Stimulated activated CD8-positive, alpha-beta memory T cell treated with anti-CD3 and anti-CD28 coated beads, Interleukin-7, amount 100 ng/mL, for 4 hours (primary cell): Measurements from ENCODE around the gene NFYC.
"Not testable (repeated sequence)": the region's sequence is repeated elsewhere in the genome, so short reads cannot be mapped to it uniquely, and the experiment has no call there.

Experiments used
- DNase-seq, 2 donors: peaks; one replicate each; pipeline ENCODE4 v3.0.0-alpha.2; 2020; ENCODE audit warnings: low read depth in 2 of 2

NFYC gene

DNA sequence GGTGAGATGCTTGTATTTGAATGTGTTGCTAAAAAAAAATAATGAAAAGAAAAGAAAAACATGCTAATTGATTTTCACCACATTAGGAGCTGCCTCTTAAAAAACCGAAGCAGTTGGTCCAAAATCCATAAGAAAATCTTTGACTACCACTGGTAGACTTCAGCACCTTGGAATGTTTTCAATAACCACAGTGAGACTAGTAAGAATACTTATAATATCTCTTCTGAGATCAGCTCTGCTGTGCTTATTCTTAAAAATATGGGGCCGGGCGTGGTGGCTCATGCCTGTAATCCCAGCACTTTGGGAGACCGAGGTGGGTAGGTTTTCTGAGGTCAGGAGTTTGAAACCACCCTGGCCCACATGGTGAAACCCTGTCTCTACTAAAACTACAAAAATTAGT, 15.1 kb downstream of the NFYC start:
- no peak for DNase-seq

DNA sequence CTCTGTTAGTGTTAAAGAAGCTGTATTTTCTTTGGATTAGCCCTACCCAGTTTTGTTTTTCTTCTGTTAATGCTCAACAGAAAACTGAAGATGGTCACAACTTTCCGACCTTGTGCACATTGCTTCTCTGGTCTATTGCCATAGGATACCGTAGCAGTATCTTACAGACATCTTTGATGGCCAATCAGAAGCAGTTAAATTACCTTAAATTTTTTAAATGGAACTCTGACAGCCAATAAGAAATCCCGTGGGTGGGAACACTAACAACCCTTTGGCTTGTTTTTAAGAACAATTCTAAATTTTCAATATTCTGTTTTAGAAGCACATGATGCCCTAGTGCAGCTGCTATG, 17.2 kb downstream of the NFYC start:
- no peak for DNase-seq

DNA sequence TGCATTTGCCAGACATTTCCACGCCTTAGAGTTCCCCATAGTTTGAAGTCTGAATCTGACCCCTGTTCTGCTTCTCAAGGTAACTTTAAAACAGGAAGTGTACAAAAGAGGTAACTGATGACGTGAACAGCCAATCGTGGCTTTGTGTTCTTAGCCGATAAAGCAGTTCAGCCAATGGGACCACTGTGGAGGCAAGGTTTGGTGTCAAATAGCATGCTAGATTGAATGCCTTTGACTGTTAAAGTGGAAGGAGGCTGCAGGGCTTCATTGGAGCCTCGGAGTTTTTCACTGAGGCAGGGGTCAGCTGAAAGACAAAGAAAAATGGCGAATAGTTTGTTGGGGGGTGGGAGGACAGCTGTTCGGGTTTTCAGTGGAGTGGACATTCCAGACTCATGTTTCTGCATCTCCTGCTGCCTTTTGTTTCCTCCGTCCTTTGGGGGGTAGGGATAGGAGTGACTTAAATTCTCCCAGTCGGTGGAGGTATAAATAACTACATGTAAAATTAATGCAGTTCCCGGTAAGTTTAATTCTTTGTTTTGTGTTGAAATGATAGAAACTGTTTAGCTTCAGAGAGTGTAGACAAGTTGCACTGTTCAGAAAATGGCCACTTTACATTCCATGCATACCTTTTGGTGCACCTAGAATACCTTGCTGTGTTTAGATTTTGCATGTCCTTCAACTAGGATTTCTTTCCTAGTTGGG, 17.7 kb downstream of the NFYC start:
- DNase-seq = peak; percentile 55 to 69

GRCh38 chr1:40709802-40710278, 18.3 kb downstream of the NFYC start:
- DNase-seq = no peak

DNA sequence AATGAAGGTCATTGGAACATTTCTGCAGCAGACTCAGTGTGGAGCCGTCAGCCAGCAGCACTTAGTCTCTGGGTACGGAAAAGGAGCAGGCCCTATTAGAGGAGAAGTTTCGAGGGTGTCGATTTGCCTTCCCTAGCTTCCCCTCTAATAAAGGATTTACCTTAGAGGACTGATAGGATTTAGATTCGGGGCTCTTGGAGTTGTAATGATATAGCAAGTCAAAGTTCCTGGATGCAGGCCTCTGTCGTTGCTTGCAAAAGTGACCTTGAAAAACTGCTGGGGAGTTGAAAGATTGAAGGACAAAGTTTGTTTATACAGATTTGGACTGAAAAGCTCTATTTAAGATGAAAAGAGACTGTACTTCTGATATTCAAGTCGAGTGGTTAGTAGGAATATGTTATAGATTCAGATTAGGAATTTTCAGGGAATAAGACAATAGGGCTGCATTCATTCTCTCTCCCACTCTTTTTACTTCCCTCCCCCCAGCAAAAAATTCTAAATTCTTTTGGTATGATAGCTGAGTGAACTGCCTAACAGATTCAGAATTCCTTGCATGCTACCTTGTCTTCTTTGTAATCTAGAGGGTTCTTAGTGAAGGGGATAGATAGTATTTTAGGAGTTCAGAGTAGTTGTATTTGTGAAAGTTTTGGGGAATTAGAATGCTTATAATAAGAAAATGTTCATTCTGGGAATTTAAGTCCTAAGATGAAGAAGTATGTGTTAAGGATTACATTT, 19.2 kb downstream of the NFYC start:
- DNase-seq = no peak

GRCh38 chr1:40711465-40712404, 20.2 kb downstream of the NFYC start:
- no peak for DNase-seq

DNA sequence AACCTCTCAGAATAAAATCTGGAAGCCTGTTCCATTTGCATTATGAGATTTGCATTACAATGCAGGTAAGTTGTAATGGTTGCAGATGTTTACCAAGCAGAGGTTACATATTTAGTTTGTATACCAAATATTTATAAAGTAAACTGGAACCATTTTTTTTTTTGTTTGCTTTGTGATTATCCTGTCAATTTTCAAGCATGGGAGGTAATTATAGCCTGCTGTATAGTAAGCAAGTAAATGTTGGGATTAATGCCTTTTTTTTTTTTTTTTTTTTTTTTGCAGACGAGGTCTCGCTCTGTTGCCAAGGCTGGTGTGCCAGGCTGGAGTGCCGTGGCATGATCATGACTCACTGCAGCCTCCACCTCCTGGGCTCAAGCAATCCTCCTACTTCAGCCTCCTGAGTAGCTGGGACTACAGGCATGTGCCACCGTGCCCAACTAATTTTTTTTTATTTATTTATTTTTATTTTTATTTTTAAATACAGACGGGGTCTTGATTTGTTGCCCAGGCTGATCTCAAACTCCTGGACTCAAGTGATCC, 21.0 kb downstream of the NFYC start:
- DNase-seq = no peak

- DNase-seq = no peak
Measured at GRCh38 chr1:40712997-40713396, 21.5 kb downstream of the NFYC start.

DNA sequence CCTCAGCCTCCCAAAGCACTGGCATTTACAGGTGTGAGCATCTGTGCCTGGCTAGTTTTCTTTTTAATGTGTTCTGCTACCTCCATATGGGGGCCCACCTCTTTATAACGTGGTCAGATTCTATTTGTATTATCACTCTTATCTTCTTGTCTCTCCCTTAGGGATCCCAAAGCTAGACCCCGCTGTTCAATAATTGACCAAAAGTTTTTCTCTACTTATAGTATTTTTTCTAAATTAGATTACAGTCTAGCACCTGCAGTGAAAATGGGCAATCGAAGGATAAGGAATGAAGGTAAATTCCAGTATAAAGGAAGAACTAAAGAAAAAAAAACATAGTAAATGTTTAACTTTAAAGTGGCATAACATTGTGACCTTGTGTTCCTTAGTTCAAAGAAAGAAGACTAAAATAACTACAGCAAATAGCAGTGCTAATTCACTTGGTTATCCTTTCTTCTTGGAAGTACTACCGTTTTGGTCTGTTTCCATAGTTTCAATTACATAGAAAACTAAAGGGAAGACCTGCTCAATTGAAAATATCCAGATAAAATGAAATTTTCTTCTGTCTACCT, 24.1 kb downstream of the NFYC start:
- no peak for DNase-seq

GRCh38 chr1:40717065-40717464, 25.6 kb downstream of the NFYC start:
- DNase-seq = no peak

DNA sequence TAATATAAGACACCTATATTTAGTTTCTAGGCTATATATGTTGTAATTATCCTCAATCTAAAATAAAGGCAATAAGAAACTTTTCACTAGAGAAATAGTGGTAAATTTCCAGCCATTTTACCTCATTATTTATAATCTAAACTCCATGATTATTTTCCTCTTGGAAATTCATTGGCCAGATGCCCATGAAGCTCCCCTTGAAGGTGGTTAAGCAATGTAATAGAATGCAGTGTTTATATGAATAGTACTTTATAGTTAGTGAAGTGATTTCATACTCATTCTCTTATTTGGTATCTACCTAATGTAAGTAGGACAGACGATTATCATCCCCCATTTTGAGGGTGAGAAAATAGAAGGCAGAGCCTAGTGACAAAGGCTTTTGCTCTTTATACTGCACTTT, 26.5 kb downstream of the NFYC start:
- DNase-seq = no peak

- no peak for DNase-seq
Measured at GRCh38 chr1:40720493-40720892, 29.0 kb downstream of the NFYC start.

- DNase-seq = no peak
Measured at GRCh38 chr1:40722622-40723021, 31.1 kb downstream of the NFYC start.

DNA sequence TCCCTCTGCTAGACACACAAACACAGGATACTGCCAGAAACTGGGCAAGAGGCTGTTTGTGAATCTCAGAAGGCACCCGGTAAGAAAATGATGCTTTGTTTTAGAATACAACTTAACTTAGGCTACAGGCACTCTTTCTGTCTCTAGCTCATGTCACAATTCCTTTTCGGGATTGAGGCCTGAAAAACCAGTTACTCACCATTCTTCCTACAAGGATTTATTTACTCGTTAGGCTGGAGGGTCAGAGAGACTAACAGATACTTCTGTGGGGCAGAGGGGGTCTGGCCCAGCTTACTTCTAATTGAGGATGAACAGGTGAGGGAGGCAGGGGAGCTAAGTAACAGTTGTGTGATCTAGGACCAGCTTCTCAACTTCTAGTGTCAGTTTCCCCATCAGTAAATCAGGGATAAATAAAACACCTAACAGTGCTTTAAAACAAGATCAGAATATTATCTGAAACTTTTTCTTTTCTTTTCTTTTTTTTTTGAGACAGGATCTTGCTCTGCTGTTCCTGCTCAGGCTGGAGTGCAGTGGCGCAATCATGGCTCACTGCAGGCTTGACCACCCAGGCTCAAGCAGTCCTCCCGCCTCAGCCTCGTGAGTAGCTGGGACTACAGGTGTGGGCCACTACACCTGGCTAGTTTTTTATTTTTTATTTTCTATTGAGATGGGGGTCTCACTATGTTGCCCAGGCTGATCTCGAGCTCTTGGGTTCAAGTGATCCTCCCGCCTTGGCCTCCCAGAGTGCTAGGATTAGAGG, 31.9 kb downstream of the NFYC start:
- no peak for DNase-seq

DNA sequence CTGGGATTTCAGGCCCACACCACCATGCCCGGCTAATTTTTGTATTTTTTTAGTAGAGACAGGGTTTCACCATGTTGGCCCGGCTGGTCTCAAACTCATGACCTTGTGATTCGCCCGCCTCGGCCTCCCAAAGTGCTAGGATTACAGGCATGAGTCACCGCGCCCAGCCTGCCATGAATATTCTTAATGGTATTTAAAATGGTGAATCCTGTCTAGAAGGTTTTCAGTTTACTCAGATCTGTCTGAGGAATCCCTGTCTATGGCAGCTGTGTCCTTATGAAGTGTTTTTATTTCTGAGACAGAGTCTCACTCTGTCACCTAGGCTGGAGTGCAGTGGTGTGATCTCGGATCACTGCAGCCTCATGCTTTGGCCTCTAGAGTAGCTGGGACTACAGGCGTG, 36.2 kb downstream of the NFYC start:
- not testable (repeated sequence) for DNase-seq

DNA sequence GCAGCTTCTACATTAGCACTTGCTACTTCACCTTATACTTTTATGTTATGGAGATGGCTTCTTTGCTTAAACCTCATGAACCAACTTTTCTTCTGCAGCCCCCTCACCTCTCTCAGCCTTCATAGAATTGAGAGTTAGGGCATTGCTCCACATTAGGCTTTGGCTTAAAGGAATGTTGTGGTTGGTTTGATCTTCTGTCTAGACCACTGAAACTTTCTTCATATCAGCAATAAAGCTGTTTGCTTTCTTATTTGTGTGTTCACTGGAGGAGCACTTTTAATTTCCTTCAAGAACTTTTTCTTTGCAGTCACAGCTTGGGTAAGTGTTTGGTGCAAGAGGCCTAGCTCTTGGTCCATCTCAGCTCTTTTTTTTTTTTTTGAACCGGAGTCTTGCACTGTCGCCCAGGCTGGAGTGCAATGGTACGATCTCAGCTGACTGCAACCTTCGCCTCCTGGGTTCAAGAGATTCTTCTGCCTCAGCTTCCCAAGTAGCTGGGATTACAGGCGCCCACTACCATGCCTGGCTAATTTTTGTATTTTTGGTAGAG, 37.9 kb downstream of the NFYC start:
- DNase-seq = not testable (repeated sequence)

GRCh38 chr1:40732756-40733301, 41.3 kb downstream of the NFYC start:
- no peak for DNase-seq

DNA sequence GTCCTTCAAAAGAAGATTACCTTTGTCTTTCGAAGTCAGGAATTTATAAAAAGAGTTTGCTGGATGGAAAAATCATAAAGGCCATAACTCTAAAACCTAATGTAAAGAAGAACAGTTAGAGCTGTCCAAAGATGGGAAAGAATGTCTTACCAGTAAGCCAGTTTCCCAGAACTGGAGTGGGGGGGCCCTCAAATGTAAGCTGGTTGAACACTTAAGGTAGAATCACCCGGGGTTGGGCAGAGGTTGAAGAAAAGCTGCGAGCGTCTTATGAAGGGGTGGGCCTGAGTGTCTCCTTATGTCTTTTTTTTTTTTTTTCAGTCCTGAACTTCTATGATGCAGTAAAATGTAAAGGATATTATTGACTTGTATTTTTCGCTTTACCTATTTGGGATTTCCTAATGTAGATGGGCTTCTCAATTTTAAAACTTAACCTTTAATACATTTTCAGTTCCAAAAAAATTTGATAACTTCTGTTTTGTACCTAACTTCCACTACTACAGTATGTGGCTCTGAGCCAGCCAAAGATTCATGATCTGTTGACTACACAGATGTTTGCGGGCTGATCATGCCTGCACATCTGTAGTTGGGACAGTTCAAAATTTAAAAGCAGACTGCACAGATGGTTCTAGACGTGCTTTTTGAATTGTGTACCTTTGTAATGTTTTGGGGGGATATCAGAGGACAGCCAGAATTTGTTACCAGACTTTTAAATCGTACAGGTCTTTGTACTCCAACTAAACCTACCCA, 43.6 kb downstream of the NFYC start:
- no peak for DNase-seq

GRCh38 chr1:40736085-40736531, 44.6 kb downstream of the NFYC start:
- DNase-seq = no peak

GRCh38 chr1:40738831-40739230, 47.3 kb downstream of the NFYC start:
- DNase-seq = no peak
